KG1 (cell line): Measurements from ENCODE around the gene THBS1.

Experiments used
- DNase-seq: peaks from one replicate; lab custom pipeline; 2025; lab: John Stamatoyannopoulos, UW

Gene THBS1

GRCh38 chr15:39573844-39574243 lies 7.0 kb upstream of the THBS1 start:
- DNase-seq = no peak

- DNase-seq = no peak
These were observed 6.5 kb upstream of the THBS1 start for GRCh38 chr15:39574427-39574826.

- DNase-seq = no peak
These were observed 5.7 kb upstream of the THBS1 start for GRCh38 chr15:39575180-39575579.

- no peak for DNase-seq
These were observed 1.9 kb upstream of the THBS1 start for GRCh38 chr15:39578851-39579486.

- no peak for DNase-seq
These were observed 1.3 kb upstream of the THBS1 start for GRCh38 chr15:39579487-39580116.

GRCh38 chr15:39580117-39580484 lies 778 bp upstream of the THBS1 start:
- peak; percentile 84 for DNase-seq

GRCh38 chr15:39581242-39581792 lies 438 bp downstream of the THBS1 start:
- no peak for DNase-seq

GRCh38 chr15:39581793-39582285 lies 960 bp downstream of the THBS1 start:
- DNase-seq = no peak

- DNase-seq = no peak
These were observed 1.6 kb downstream of the THBS1 start for GRCh38 chr15:39582286-39582976.

- DNase-seq = no peak
These were observed 2.2 kb downstream of the THBS1 start for GRCh38 chr15:39582977-39583595.

- DNase-seq = no peak
These were observed 2.9 kb downstream of the THBS1 start for GRCh38 chr15:39583596-39584265.

GRCh38 chr15:39584266-39584659 lies 3.4 kb downstream of the THBS1 start:
- DNase-seq = no peak

GRCh38 chr15:39584662-39585388 lies 3.9 kb downstream of the THBS1 start:
- DNase-seq = no peak

GRCh38 chr15:39585389-39585841 lies 4.5 kb downstream of the THBS1 start:
- DNase-seq = no peak

GRCh38 chr15:39585871-39586301 lies 5.0 kb downstream of the THBS1 start:
- DNase-seq = no peak

GRCh38 chr15:39586387-39587095 lies 5.7 kb downstream of the THBS1 start:
- DNase-seq = no peak

- no peak for DNase-seq
These were observed 6.3 kb downstream of the THBS1 start for GRCh38 chr15:39587096-39587721.

- DNase-seq = no peak
These were observed 7.1 kb downstream of the THBS1 start for GRCh38 chr15:39587731-39588530.

- DNase-seq = no peak
These were observed 7.8 kb downstream of the THBS1 start for GRCh38 chr15:39588531-39589192.
